ENCODE data around the gene CPEB2. TPM values are rescaled to one million over a fixed set of nuclear protein-coding genes. Genes with fewer than 3 reads are reported as not detected.
"Not testable (repeated sequence)": the region's sequence is repeated elsewhere in the genome, so short reads cannot be mapped to it uniquely, and the experiment has no call there.

Gene CPEB2
- polyA plus RNA-seq, 4 donors, result 5.4 to 15.4 (median 8.3) TPM

DNA sequence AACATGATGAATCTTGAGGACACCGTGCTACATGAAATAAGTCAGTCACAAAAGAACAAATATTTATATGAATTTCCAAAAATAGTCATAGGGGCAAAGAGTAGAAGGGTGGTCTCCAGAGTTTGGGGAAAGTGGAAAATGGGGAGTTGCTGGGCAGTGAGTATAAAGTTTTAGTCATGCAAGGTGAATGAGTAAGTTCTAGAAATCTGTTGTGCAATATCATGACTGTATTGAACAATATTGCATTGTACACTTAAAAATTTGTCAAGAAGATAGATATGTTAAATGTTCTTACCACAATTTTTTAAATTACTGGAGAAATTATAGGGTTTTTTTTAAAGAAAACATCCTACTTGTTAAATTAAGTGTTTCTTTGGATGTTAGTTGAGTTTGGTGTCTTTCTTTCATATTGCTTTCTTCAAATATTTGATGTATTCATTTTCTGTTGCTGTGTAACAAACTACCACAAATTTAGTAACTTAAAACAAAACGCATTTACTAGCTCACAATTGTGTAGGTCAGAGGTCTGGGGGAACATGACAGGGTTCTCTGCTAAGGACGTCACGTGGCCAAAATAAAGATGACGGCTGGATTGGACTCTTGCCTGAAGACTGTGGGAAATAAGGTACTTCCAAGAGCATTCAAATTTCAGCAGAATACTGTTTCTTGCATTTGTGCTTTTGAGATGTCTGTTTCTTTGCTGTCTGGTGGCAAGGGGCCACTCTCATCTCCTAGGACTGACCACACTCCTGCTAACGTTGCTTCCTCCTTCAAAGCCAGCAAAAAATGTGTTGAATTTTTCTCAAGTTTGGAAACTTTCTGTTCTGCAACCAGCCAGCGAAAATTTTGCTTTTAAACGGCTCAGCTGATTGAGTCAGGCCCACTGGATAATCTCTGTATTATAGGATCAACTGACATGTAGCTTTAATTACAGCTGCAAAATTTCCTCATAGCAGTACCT, 76.7 kb downstream of the CPEB2 start:
- Histone ChIP-seq H3K27me3 (ENCODE audit: control insufficient read depth in 3 of 3, insufficient read depth in 3 of 3, low read length in 3 of 3) (no peaks in the 10 kb centered on the region), H3K4me1 (ENCODE audit: control insufficient read depth in 3 of 3, insufficient read depth in 2 of 3, low read depth in 1 of 3, low read length in 2 of 3) (no peaks in the 10 kb centered on the region), H3K9me3 (ENCODE audit: control insufficient read depth in 2 of 2, insufficient read depth in 1 of 2, low read depth in 1 of 2, low read length in 1 of 2) (peaks cover 0 to 10% of the 10 kb centered on the region in 2 donors), H3K27ac (ENCODE audit: low read depth in 1 of 3, low read length in 2 of 3) (no peak overlapping the region), H3K36me3 (ENCODE audit: control insufficient read depth in 3 of 3, insufficient read depth in 2 of 3, low read depth in 1 of 3, low read length in 3 of 3) (no peaks in the 10 kb centered on the region), H3K4me3 (ENCODE audit: low read depth in 1 of 3, low read length in 3 of 3) (no peak overlapping the region)
- no peak for FAIRE-seq
- 73 to 82% (median 77%) methylated on average over 8 of the region's 8 CpGs for WGBS, 3 donors
- no peak for DNase-seq

DNA sequence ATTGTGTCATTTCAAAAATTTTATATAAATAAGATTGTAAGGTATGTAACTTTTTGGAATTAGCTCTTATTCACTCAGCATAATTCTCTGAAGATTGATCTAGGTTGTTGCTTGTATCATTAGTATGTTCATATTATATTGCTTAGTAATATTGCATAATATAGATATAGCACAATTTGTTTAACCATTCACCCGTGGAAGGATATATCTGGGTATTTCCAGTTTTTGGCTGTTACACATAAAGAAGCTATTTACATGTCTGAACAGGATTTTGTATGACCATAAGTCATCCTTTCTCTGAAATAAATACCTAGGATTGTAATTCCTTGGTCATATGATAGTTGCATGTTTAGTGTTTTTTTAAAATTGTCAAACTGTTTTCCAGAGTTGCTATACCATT, 82.5 kb downstream of the CPEB2 start:
- DNase-seq (no peak), FAIRE-seq (no peak)
- Histone ChIP-seq H3K4me1 (ENCODE audit: control insufficient read depth in 3 of 3, insufficient read depth in 2 of 3, low read depth in 1 of 3, low read length in 2 of 3) (no peaks in the 10 kb centered on the region), H3K27me3 (ENCODE audit: control insufficient read depth in 3 of 3, insufficient read depth in 3 of 3, low read length in 3 of 3) (no peaks in the 10 kb centered on the region), H3K9me3 (ENCODE audit: control insufficient read depth in 2 of 2, insufficient read depth in 1 of 2, low read depth in 1 of 2, low read length in 1 of 2) (peaks cover 0 to 5% of the 10 kb centered on the region in 2 donors), H3K4me3 (ENCODE audit: low read depth in 1 of 3, low read length in 3 of 3) (no peak overlapping the region), H3K27ac (ENCODE audit: low read depth in 1 of 3, low read length in 2 of 3) (no peak overlapping the region), H3K36me3 (ENCODE audit: control insufficient read depth in 3 of 3, insufficient read depth in 2 of 3, low read depth in 1 of 3, low read length in 3 of 3) (no peaks in the 10 kb centered on the region)
- 42 to 68% (median 65%) methylated on average over 1 of the region's 1 CpG for WGBS, 3 donors

DNA sequence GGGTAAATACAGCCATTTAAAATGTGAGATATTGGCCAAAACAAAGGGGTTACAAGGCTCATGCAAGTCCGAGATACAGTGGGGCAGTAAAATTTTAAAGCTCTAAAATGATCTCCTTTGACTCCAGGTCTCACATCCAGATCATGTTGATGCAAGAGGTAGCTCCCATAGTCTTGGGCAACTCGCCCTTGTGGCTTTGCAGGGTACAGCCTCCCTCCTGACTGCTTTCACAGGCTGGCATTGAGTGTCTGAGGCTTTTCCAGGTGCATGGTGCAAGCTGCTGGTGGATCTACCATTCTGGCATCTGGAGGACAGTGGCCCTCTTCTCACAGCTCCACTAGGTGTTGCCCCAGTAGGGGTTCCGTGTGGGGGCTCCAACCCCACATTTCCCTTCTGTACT, 83.5 kb downstream of the CPEB2 start:
- H3K4me3 ChIP-seq (ENCODE audit: low read depth in 1 of 3, low read length in 3 of 3); H3K9me3 ChIP-seq (ENCODE audit: control insufficient read depth in 2 of 2, insufficient read depth in 1 of 2, low read depth in 1 of 2, low read length in 1 of 2); H3K4me1 ChIP-seq (ENCODE audit: control insufficient read depth in 3 of 3, insufficient read depth in 2 of 3, low read depth in 1 of 3, low read length in 2 of 3); FAIRE-seq; H3K27ac ChIP-seq (ENCODE audit: low read depth in 1 of 3, low read length in 2 of 3); H3K36me3 ChIP-seq (ENCODE audit: control insufficient read depth in 3 of 3, insufficient read depth in 2 of 3, low read depth in 1 of 3, low read length in 3 of 3); H3K27me3 ChIP-seq (ENCODE audit: control insufficient read depth in 3 of 3, insufficient read depth in 3 of 3, low read length in 3 of 3); DNase-seq: not testable (repeated sequence)
- WGBS, 3 donors, result 59 to 75% (median 62%) methylated on average over 3 of the region's 3 CpGs

DNA sequence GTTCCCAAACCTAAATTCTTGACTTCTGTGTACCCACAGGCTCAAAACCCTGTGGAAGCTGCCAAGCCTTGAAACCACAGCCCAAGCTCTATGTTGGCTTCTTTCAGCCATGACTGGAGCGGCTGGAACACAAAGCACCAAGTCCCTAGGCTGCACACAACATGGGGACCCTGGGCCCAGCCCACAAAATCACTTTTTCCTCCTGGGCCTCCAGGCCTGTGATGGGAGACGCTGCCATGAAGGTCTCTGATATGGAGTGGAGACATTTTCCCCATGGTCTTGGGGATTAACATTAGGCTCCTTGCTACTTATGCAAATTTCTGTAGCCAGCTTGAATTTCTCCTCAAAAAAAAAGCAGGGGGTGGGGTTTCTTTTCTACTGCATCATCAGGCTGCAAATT, 84.0 kb downstream of the CPEB2 start:
- H3K36me3 ChIP-seq (ENCODE audit: control insufficient read depth in 3 of 3, insufficient read depth in 2 of 3, low read depth in 1 of 3, low read length in 3 of 3); H3K4me3 ChIP-seq (ENCODE audit: low read depth in 1 of 3, low read length in 3 of 3); H3K9me3 ChIP-seq (ENCODE audit: control insufficient read depth in 2 of 2, insufficient read depth in 1 of 2, low read depth in 1 of 2, low read length in 1 of 2); FAIRE-seq; H3K27ac ChIP-seq (ENCODE audit: low read depth in 1 of 3, low read length in 2 of 3); H3K4me1 ChIP-seq (ENCODE audit: control insufficient read depth in 3 of 3, insufficient read depth in 2 of 3, low read depth in 1 of 3, low read length in 2 of 3); H3K27me3 ChIP-seq (ENCODE audit: control insufficient read depth in 3 of 3, insufficient read depth in 3 of 3, low read length in 3 of 3); DNase-seq: not testable (repeated sequence)
- WGBS, 3 donors, result 71 to 82% (median 75%) methylated on average over 2 of the region's 2 CpGs

DNA sequence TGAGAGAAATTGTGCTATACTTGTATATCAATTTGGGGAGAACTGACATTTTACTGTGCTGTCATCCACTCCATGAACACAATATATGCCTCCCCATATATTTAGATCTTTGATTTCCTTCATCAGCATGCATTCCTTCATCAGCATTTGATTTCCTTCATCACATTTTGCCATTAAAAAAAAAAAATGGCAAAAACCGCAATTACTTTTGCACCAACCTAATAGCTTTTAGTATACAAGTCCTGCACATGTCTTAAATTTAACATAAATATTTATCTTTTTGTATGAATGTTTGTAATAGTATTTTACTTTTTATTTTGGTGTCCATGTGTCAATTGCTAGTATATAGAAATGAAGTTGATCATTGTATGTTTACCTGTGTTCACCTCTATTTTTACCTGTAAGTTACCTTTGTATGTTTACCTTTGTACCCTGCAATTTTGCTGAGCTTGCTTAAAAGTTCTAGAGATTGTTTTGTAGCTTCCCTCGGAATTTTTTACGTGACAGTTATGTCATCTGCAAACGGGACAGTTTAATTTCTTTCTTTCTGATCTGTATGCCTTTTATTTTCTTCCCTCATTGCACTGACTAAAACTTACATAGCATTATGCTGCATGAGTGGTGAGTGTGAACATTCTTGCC, 86.2 kb downstream of the CPEB2 start:
- DNase-seq, result no peak
- Histone ChIP-seq H3K4me1 (ENCODE audit: control insufficient read depth in 3 of 3, insufficient read depth in 2 of 3, low read depth in 1 of 3, low read length in 2 of 3) (no peaks in the 10 kb centered on the region), H3K27me3 (ENCODE audit: control insufficient read depth in 3 of 3, insufficient read depth in 3 of 3, low read length in 3 of 3) (no peaks in the 10 kb centered on the region), H3K9me3 (ENCODE audit: control insufficient read depth in 2 of 2, insufficient read depth in 1 of 2, low read depth in 1 of 2, low read length in 1 of 2) (peaks cover 0 to 3% of the 10 kb centered on the region in 2 donors), H3K27ac (ENCODE audit: low read depth in 1 of 3, low read length in 2 of 3) (no peak overlapping the region), H3K36me3 (ENCODE audit: control insufficient read depth in 3 of 3, insufficient read depth in 2 of 3, low read depth in 1 of 3, low read length in 3 of 3) (no peaks in the 10 kb centered on the region), H3K4me3 (ENCODE audit: low read depth in 1 of 3, low read length in 3 of 3) (no peak overlapping the region)
- 81 to 84% (median 84%) methylated on average over 4 of the region's 4 CpGs for WGBS, 3 donors
- no peak for FAIRE-seq

DNA sequence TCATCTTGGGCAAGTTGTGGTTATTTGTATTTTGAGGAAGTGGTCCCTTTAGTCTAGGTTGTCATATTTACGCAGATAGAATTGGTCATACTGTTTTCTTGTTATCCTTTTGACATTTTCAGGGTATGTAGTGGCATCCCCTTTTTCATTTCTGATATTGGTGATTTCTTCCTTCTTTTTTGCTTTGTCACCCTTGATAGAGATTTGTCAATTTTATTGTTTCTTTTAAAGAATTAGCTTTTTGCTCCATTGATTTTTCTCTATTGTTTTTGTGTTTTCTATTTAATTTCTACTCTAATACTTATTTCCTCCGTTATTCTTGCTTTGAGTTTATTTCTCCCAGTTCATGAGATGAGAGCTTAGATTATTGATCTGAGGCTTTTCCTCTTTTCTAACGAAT, 87.7 kb downstream of the CPEB2 start:
- Histone ChIP-seq H3K9me3 (ENCODE audit: control insufficient read depth in 2 of 2, insufficient read depth in 1 of 2, low read depth in 1 of 2, low read length in 1 of 2) (peaks cover 0 to 3% of the 10 kb centered on the region in 2 donors), H3K27me3 (ENCODE audit: control insufficient read depth in 3 of 3, insufficient read depth in 3 of 3, low read length in 3 of 3) (no peaks in the 10 kb centered on the region), H3K27ac (ENCODE audit: low read depth in 1 of 3, low read length in 2 of 3) (no peak overlapping the region), H3K4me3 (ENCODE audit: low read depth in 1 of 3, low read length in 3 of 3) (no peak overlapping the region), H3K36me3 (ENCODE audit: control insufficient read depth in 3 of 3, insufficient read depth in 2 of 3, low read depth in 1 of 3, low read length in 3 of 3) (no peaks in the 10 kb centered on the region), H3K4me1 (ENCODE audit: control insufficient read depth in 3 of 3, insufficient read depth in 2 of 3, low read depth in 1 of 3, low read length in 2 of 3) (no peaks in the 10 kb centered on the region)
- DNase-seq (no peak), FAIRE-seq (no peak)
- 86 to 94% (median 90%) methylated on average over 3 of the region's 3 CpGs for WGBS, 3 donors

DNA sequence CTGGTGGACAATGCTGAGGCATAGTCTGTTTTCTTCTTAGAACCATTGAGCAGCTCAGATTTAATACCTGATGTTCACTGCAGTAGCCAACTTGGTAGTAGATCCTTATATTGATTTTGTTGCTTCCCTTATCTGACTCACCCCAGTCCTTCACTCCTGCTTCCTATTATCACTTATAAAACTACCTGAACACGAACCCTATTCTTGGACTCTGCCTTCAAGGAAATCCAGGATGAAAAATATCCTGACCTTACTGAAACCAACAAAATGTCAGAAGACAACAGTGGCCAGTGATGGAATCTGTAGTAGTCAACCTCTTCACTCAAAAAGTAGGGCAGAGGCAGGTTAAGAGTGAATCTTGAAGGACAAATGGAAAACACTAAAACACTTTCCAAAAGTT, 98.1 kb downstream of the CPEB2 start:
- FAIRE-seq, result no peak
- no peaks in the 10 kb centered on the region for H3K9me3 ChIP-seq (ENCODE audit: control insufficient read depth in 2 of 2, insufficient read depth in 1 of 2, low read depth in 1 of 2, low read length in 1 of 2)
- no peaks in the 10 kb centered on the region for H3K27me3 ChIP-seq (ENCODE audit: control insufficient read depth in 3 of 3, insufficient read depth in 3 of 3, low read length in 3 of 3)
- no peak overlapping the region for H3K4me3 ChIP-seq (ENCODE audit: low read depth in 1 of 3, low read length in 3 of 3)
- peak in 1 of 2 donors; percentile 22 for DNase-seq
- H3K36me3 ChIP-seq (ENCODE audit: control insufficient read depth in 3 of 3, insufficient read depth in 2 of 3, low read depth in 1 of 3, low read length in 3 of 3), result no peaks in the 10 kb centered on the region
- no peak overlapping the region for H3K27ac ChIP-seq (ENCODE audit: low read depth in 1 of 3, low read length in 2 of 3)
- no peaks in the 10 kb centered on the region for H3K4me1 ChIP-seq (ENCODE audit: control insufficient read depth in 3 of 3, insufficient read depth in 2 of 3, low read depth in 1 of 3, low read length in 2 of 3)
- WGBS, 3 donors, result 3 to 39% (median 24%) methylated on average over 1 of the region's 1 CpG

DNA sequence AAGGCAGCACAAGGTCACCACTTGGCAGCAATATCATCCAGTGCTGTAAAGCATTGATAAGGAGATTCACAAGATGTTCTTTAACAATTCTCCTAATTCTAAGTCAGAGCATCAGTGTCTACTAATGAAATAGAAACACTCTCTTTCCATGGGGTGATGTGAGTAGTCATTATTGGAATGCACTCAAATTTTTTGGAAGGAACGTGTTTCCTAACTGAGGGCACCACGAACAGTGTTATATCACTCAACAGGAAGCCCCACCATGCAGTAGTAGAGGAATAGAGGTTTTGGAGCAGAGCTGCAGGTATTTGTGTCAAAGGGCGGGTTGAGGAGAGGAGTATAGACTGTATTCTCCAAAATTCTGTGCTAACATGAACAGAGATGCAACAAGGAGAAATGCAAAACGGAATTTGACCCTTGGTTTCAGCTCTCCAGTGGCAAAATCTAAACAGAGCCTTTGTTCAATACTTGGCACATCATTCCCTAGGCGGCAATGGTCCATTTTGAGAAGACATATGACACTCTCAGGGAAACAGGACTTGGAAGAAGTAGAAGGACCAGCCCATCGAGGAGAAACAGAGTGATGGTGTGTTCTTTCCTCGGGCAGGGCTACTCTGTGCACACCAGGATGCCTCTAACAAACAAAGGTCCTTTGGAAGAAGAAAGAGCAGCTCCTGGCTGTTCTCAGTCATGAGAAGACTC, 98.9 kb downstream of the CPEB2 start:
- 62 to 80% (median 63%) methylated on average over 7 of the region's 7 CpGs for WGBS, 3 donors
- DNase-seq, result no peak
- Histone ChIP-seq H3K4me3 (ENCODE audit: low read depth in 1 of 3, low read length in 3 of 3) (no peak overlapping the region), H3K9me3 (ENCODE audit: control insufficient read depth in 2 of 2, insufficient read depth in 1 of 2, low read depth in 1 of 2, low read length in 1 of 2) (no peaks in the 10 kb centered on the region), H3K27me3 (ENCODE audit: control insufficient read depth in 3 of 3, insufficient read depth in 3 of 3, low read length in 3 of 3) (no peaks in the 10 kb centered on the region), H3K27ac (ENCODE audit: low read depth in 1 of 3, low read length in 2 of 3) (no peak overlapping the region), H3K36me3 (ENCODE audit: control insufficient read depth in 3 of 3, insufficient read depth in 2 of 3, low read depth in 1 of 3, low read length in 3 of 3) (no peaks in the 10 kb centered on the region), H3K4me1 (ENCODE audit: control insufficient read depth in 3 of 3, insufficient read depth in 2 of 3, low read depth in 1 of 3, low read length in 2 of 3) (peaks cover 0 to 2% (median 0%) of the 10 kb centered on the region in 3 donors)
- FAIRE-seq, result no peak

All from small intestine (tissue), 7 donors.